ENCODE data around the gene ACAD11.

- no peak for TF ChIP-seq POLR2A (IDR thresholded peaks at IDR 0.05)
- TF ChIP-seq, protein P1, sequence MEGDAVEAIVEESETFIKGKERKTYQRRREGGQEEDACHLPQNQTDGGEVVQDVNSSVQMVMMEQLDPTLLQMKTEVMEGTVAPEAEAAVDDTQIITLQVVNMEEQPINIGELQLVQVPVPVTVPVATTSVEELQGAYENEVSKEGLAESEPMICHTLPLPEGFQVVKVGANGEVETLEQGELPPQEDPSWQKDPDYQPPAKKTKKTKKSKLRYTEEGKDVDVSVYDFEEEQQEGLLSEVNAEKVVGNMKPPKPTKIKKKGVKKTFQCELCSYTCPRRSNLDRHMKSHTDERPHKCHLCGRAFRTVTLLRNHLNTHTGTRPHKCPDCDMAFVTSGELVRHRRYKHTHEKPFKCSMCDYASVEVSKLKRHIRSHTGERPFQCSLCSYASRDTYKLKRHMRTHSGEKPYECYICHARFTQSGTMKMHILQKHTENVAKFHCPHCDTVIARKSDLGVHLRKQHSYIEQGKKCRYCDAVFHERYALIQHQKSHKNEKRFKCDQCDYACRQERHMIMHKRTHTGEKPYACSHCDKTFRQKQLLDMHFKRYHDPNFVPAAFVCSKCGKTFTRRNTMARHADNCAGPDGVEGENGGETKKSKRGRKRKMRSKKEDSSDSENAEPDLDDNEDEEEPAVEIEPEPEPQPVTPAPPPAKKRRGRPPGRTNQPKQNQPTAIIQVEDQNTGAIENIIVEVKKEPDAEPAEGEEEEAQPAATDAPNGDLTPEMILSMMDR (IDR thresholded peaks at IDR 0.05): no peak
These were observed 117.0 kb downstream of the ACAD11 start for GRCh38 chr3:132542577-132542976.

Data from lower leg skin (tissue), 3 donors.